ENCODE results near the gene NPTXR. TPM values are rescaled to one million over a fixed set of nuclear protein-coding genes. Genes with fewer than 3 reads are reported as not detected.
"Not testable (repeated sequence)": the region's sequence is repeated elsewhere in the genome, so short reads cannot be mapped to it uniquely, and the experiment has no call there.

The NPTXR gene
- total RNA-seq, 1 experiment from 2014 or later = 0.37 TPM

- not testable (repeated sequence) for DNase-seq (ENCODE audit: extremely low read depth, low read depth)
Observed at GRCh38 chr22:38805041-38805593, 38.7 kb downstream of the NPTXR start.

- peak; percentile 39 for DNase-seq (ENCODE audit: extremely low read depth, low read depth)
Observed at GRCh38 chr22:38802671-38803121, 41.1 kb downstream of the NPTXR start.

GRCh38 chr22:38799265-38800002, 44.4 kb downstream of the NPTXR start:
- no peak for DNase-seq (ENCODE audit: extremely low read depth, low read depth)

GRCh38 chr22:38798496-38798895, 45.3 kb downstream of the NPTXR start:
- DNase-seq (ENCODE audit: extremely low read depth, low read depth) = no peak

- no peak for DNase-seq (ENCODE audit: extremely low read depth, low read depth)
Observed at GRCh38 chr22:38796262-38796957, 47.4 kb downstream of the NPTXR start.

- DNase-seq (ENCODE audit: extremely low read depth, low read depth) = no peak
Observed at GRCh38 chr22:38795569-38795968, 48.3 kb downstream of the NPTXR start.

- DNase-seq (ENCODE audit: extremely low read depth, low read depth) = peak; percentile 86
Observed at GRCh38 chr22:38793721-38794466, 49.9 kb downstream of the NPTXR start, which contains the start of gene DNAL4. TSS of gene DNAL4 (minus strand) at chr22:38794143. CDS start at chr22:38782731, 11,412 bp downstream.

GRCh38 chr22:38793317-38793716, 50.5 kb downstream of the NPTXR start:
- no peak for DNase-seq (ENCODE audit: extremely low read depth, low read depth)

GRCh38 chr22:38792833-38793232, 51.0 kb downstream of the NPTXR start:
- no peak for DNase-seq (ENCODE audit: extremely low read depth, low read depth)

- no peak for DNase-seq (ENCODE audit: extremely low read depth, low read depth)
Observed at GRCh38 chr22:38789606-38790005, 54.2 kb downstream of the NPTXR start.

- DNase-seq (ENCODE audit: extremely low read depth, low read depth) = no peak
Observed at GRCh38 chr22:38788846-38789245, 55.0 kb downstream of the NPTXR start.

GRCh38 chr22:38788021-38788816, 55.6 kb downstream of the NPTXR start:
- no peak for DNase-seq (ENCODE audit: extremely low read depth, low read depth)

GRCh38 chr22:38786631-38787030, 57.2 kb downstream of the NPTXR start:
- no peak for DNase-seq (ENCODE audit: extremely low read depth, low read depth)

GRCh38 chr22:38784856-38785255, 59.0 kb downstream of the NPTXR start:
- no peak for DNase-seq (ENCODE audit: extremely low read depth, low read depth)

GRCh38 chr22:38784035-38784434, 59.8 kb downstream of the NPTXR start:
- DNase-seq (ENCODE audit: extremely low read depth, low read depth) = no peak

- no peak for DNase-seq (ENCODE audit: extremely low read depth, low read depth)
Observed at GRCh38 chr22:38783095-38783615, 60.7 kb downstream of the NPTXR start.

GRCh38 chr22:38782402-38783094, 61.3 kb downstream of the NPTXR start:
- DNase-seq (ENCODE audit: extremely low read depth, low read depth) = no peak

GRCh38 chr22:38781033-38781432, 62.8 kb downstream of the NPTXR start:
- no peak for DNase-seq (ENCODE audit: extremely low read depth, low read depth)

GRCh38 chr22:38777087-38777671, 66.6 kb downstream of the NPTXR start:
- no peak for DNase-seq (ENCODE audit: extremely low read depth, low read depth)

Measured in NCI-H460 (cell line).